HCT116 (cell line): ENCODE data around the gene CRCP.

Source experiments
- EZH2 ChIP-seq: fragments of 200-600 bp; sonication (generic); IDR thresholded peaks from 2 replicates; pipeline ENCODE4 v1.6.1; 2017; ENCODE audit warnings: antibody characterized with exemption, mixed run types
- MAX ChIP-seq: IDR thresholded peaks from 2 replicates; pipeline ENCODE4 v1.6.1; 2012
- POLR2A ChIP-seq: IDR thresholded peaks from 2 replicates; pipeline ENCODE4 v1.7.0; 2011; ENCODE audit warnings: borderline replicate concordance; ENCODE audit not compliant: insufficient read depth, insufficient read length; ENCODE audit errors: extremely low read depth
- POLR2AphosphoS5 ChIP-seq: IDR thresholded peaks from 2 replicates; pipeline ENCODE4 v1.6.1; 2011; ENCODE audit warnings: mild to moderate bottlenecking, low read depth, low read length, moderate library complexity

GRCh38 chr7:66152371-66153191 is 37.9 kb downstream of the CRCP start:
- TF ChIP-seq MAX (no peak), EZH2 (no peak), POLR2AphosphoS5 (no peak), POLR2A (no peak)
